Left colon (tissue), 2 donors: Measurements from ENCODE around the gene WASL. TPM values are rescaled to one million over a fixed set of nuclear protein-coding genes. Genes with fewer than 3 reads are reported as not detected.

Experiments
- ATAC-seq: fragments of 200-7000 bp; cut with Tn5 transposase; one replicate; pipeline ENCODE4 v1.9.1; 2020; ENCODE audit warnings: mild to moderate bottlenecking, moderate library complexity
- DNase-seq, 2 donors: peaks; one replicate each; pipeline ENCODE4 v3.0.0-alpha.2; 2020
- intact Hi-C, 2 donors: fragments of 100-400 bp; cut with DNase I in 1 of 2; cut with micrococcal nuclease in 1 of 2; formaldehyde crosslinking; loops; one replicate each; pipeline versions ENCODE4 v1.11.2 to v1.14.0; 2022; cut with DNase I, micrococcal nuclease
- total RNA-seq, 2 donors: library from RNA; stranded (reverse); fragmentation: NEBNext Ultra II Directional; extraction: Animal tissue kit (Norgen Biotek cat#: 25700); gene quantifications; one replicate each; pipeline ENCODE4 v1.2.1, GENCODE V29; 2021
- donor health status: DM: no; HTN: no; CAD: no.
- donor health status: DM: yes; HTN: yes; CAD: no.

The WASL gene
- total RNA-seq, 2 donors from 2014 or later = 93.3 to 108 TPM

DNA sequence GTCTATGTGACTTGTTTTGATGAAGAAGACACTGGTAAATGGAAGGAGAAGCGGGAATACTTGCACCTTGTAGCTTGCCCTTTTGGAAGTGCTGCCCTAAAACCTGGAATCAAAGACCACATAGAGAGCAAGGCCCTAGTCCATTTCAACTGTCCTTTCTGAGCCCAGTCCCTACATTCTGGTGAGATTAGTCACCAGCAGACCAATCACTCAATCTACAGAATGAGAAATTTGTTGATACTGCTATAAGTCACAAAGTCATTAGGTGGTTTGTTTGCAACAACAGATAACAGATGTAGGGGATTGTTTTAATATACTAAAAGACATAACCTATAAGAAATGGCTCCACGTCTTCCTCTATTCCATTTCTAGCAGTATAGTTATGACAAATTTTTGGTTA is 33.6 kb downstream of the WASL start:
- DNase-seq (no peak), ATAC-seq (peak; percentile 30)
- intact Hi-C loops = no loop called here

DNA sequence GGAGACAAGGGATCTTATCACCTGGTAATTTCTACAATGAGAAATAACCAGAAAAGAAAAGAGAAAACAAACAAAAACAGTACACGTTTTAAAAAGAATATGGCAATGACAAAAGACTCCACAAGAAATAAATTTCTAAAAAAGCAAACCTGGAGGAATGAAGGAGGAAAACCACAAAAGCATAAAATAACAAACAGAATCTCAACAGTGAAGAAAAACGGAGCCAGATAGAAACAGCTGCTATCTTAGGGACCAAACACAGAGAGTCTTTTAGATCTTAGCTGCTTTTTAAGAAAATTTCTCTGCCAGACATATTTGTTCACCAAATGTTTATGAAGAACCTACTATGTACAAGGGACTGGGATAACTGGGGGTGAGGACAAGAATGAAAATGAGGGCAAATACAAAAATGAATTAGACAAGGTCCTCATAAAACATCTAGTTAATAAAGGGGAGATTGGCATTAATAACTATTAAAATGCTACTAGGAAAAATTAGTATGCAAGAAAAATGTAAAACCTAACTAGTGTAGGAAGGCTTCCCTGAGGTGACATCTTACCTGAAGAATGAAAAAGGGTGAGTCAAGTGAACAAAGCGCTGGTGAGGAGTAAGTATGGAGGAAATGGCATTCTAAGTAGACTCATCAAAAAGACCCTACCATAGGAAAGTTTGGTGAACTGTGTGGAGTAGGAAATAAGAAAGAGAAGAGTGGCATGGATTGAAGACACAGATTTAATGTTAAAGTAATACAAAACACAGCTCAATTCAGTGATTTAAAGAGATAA is 34.3 kb downstream of the WASL start:
- ATAC-seq (no peak), DNase-seq (no peak)
- intact Hi-C loops = no loop called here

DNA sequence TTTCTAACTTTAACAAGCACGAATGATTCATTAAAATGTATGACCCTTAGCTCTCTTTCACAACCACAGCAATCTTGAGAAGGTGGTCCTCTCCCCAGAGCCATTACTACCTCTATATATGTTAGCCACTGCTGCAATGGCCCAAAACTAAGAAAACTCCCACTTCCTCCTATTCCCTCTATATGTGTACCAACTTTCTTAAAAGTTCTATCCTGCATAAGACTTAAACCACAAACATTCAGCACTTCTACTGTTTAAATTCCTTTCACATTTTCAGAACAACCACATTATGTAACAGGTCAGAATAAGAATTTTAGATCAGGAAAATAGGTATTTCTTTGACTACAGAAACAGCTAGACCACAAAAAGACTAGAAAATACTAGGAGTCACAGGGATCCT is 36.2 kb downstream of the WASL start:
- DNase-seq (no peak), ATAC-seq (no peak)
- intact Hi-C loops = no loop called here

DNA sequence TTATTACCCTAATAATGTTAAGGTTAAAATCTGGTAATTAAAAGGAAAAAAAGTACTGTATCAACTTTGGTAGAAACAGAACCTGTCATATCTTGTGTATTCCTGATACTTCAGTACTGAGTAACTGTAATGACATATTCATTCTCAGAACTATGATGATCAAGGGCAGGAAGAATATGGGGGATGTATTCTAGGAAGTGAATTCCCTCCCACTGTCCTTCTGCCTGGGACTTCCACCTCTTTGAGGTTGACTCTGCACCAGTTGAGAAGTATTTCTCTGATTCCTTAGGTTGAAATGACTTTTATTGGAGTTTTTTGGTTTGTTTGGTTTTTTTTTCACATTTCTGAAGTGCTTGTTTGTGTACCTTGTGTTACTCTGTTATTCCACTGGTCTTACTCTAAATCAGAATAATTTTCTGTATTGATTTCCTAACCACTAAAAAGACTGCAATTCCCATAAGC is 36.9 kb downstream of the WASL start:
- intact Hi-C loops = no loop called here
- ATAC-seq (no peak), DNase-seq (no peak)

DNA sequence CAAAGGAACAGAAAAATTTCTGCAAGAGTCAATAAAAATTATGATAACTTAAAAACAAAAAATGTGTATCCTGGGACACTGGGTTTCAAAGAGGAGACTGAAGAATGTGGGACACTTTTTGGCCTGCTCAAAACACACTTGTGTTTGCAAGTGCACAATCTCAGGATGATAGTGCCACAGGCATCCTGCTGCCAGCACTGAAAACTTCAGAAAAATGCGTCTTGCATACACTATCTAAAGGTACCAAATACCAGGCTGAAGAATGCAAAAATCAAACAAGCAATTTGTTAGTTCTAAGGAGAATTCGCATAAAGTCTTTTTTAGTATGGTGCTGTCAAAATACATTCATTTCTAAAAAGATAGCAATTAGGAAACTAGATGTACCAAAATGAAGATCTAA is 38.1 kb downstream of the WASL start:
- ATAC-seq = no peak
- DNase-seq = no peak
- intact Hi-C loops = no loop called here

DNA sequence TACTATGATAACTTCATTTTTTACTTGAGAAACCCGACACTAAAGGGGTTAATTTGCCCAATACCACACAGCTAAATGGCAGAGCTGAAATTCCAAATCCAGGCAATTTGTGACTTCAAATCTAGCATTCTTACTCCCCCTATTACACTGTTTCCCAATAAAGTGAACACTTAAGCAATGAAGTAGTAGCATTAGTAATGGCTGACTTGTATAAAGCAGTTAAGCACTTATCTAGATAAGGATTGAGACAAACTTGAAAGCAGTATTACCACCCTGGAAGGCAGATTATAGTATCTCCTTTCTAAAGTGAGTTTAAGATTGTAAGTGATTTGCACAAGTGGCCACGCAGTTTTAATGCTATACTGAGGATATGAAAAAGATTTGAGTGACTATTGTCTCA is 39.3 kb downstream of the WASL start:
- intact Hi-C loops = no loop called here
- DNase-seq = no peak
- no peak for ATAC-seq

DNA sequence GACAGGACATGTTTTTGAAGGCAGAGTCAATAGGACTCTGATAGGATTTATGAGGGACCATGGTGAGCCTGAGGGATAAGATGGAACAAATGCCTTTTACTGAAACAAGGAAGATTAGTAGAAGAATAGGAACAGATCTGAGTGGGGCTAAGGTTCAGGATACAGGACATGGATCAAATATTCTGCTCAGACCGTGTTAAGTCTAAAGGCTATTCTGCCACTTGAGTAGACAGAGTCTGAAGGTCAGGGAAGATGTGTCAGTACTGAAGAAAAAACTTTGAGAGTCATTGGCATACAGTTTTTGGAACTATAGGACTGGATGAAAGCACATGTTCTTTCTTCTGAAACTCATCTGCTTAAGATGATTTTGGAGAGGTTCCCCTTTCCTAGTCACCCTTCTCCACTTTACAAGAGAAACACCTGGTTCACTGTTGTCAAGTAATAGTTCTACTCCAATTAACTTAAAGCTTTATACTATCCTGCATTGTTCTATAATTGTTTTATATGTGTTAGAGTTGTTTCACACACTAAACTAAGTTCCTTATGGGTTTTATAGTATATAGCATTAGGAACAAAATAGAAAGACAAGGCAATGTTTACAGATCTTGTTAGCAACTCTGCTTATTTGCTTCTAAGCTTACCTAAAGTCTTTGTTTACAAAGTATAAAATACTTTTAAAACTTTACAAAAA is 43.4 kb downstream of the WASL start:
- peak; percentile 91 for ATAC-seq
- intact Hi-C loops = no loop called here
- no peak for DNase-seq

DNA sequence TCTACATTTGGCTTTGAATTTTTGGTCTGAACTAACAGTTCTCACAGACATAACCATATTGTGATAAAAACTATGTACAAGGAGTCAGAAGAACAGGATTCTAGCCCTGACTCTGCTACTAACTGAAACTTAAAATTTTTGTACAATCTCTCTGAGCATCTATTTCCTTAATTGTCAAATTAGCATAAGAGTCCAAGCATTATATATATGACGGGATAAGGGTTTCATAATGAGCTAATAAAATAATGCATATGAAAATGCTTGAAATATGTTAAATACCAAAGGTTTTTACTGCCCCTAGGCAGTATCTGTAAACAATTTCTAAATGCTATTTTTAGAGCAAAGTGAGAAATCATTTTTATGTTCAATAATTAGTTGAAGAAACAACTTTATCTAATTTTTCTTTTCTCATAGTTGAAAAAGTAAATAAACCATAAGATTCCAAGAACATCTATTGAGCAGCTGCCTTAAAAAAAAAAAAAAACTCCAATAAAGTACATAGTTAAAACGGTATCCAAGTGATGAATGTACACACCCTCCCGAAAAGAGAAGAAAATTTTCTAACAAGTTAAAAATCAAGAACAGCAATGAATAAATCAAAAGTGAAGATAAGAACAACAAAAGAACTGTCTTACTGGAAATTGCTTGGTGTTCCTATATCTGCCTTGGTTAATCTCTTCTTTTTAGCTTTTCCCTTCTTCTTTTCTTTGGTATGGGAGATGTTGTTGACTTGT is 52.7 kb downstream of the WASL start:
- ATAC-seq (no peak), DNase-seq (no peak)
- intact Hi-C loops = no loop called here

DNA sequence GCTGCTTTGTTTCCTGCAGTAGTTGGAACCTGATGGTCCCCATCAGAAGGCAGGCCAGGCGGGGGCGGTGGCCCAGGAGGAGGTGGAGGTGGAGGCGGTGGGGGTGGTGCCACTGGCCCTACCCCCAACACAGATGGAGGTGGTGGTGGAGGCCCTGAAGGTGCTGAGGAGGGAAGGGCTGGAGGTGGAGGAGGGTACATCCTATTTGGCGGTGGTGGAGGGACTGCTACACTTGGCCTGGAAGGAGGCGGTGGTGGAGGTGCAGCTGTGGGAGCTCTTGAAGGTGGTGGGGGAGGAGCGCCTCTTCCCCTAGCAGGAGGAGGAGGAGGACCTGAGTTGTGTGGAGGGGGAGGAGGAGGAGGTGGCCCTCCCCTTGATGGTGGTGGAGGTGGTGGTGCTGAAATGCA is 56.3 kb downstream of the WASL start:
- ATAC-seq (no peak), DNase-seq (no peak)
- intact Hi-C loops = no loop called here

DNA sequence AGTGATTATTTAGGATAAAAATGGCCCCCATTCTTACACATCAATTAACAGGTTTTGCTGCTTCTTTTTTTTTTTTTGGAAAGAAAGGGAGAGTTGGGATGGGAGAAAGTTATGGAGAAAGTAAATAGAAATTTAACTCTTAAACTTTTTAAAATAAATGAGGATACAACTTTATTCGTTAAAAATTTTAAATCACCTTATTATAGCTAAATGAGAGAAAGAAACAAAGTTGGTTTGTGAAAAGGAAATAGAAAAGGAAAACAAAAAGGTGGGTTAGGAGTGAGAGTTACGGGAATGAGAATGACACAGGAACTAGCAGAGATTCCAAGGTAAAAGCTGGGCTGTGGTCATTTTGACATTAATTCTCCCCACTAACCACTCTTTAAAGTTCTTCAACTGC is 58.3 kb downstream of the WASL start:
- DNase-seq (no peak), ATAC-seq (no peak)
- intact Hi-C loops = no loop called here

DNA sequence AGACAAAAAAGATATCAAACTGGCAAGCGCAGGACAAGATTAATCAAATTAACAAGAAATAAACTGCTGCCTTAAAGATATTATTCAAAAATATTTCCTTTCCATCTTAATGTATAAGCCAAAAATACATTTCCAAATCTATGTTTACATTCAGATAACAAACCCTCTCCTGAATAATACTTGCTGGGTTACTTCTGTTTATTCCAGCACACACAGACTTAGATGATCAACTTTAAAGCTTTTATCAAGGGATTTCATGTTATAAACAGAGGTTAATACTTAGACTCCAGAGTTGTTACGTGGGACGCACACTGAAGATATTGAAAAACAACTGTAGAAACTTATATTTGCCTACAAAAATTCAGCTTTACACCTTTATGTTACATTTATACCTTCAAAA is 59.6 kb downstream of the WASL start:
- ATAC-seq (no peak), DNase-seq (no peak)
- intact Hi-C loops = no loop called here

DNA sequence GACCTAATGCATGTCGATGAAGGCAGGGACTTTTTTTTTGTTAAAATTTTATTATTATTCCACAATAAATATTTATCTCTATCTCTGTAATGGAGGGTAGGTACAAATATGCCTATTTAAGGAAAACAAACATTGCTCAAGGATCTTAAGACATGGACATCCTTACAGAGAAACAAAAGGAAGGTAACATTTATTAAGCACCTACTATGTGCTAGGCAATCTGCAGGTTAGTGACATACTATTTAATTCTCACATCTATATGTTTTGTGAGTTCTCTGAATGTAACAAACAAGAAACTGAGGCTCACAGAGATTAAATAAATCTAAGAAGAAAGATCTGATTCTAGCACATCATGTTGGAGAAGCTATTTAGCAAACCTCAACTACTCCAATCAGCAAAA is 61.1 kb downstream of the WASL start:
- ATAC-seq (no peak), DNase-seq (no peak)
- intact Hi-C loops = no loop called here

DNA sequence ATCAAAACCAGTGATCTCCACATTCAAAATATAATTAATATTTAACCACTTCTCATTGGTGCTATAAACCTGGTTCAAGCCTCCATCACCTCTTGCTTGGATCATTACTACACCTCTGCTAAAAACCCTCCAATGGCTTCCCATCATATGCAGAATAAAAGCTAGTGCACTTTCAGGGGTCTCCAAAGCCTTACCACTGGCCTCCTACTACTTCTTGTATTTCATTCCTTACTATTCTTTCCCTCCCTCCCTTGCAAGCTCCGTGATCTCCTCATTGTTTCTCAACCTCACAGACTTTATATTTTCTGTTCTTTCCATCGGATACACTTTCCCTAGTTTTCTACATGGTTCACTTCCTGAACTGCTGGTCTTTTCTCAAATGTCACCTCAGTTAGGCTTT is 61.6 kb downstream of the WASL start:
- no peak for ATAC-seq
- intact Hi-C loops = no loop called here

DNA sequence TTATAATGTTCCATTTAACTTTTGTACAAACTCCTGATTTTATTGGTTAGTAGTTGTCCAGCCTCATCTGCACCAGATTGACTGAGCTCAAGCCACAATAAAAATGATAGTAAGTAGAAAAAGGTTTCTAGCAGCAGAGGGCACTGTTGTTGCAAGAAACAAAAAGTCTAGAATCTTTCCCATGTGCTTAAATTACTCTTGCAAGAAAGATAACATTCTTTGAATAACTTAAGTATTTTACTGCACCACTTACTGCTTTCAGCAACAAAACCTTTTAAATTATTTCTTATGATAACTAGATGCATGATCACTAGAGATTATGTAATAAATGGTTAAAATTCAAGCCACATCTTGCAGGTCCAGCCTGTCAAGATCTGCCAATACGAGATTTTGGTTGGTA is 66.1 kb downstream of the WASL start:
- DNase-seq = no peak
- intact Hi-C loops = no loop called here
- ATAC-seq = peak; percentile 77

More for the DNA sequence above, 61.6 kb downstream of the WASL start:
- DNase-seq = no peak

DNA sequence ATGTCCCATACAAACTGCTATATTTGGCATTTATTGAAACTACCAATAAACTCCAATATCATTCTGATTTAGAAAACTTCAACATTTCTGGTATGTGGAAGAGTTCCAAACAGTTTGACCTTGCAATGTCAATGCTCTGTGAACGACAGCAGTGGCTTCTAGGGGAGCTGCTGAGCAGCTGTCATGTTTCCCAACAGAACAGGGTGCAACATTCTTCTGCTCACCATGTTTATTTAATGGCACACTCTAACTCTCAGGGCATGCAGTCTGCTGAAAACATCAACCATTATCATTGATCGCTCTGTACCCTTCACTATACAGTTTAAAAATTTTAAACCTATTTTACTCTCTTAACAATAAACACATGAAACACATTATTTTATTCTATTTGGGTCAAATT is 67.2 kb downstream of the WASL start:
- no peak for ATAC-seq
- DNase-seq = no peak
- intact Hi-C loops = no loop called here

DNA sequence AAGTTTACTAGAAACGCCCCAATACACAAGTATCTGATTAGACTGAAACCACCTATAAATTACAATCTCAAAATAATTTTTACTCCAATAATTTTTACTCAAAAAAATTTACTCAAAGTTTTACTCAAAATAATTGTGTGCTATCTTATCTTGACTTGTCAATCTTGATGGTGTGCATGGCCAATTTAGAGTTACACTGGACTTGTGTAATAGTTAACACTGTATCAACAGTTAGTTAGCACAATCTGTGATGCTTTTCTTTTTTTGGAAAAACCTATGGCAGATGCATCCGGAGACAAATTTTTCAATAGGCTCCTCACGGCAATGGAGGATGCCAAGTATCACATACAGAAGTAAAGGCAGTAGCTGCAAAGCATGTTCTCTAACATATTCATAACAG is 68.2 kb downstream of the WASL start:
- DNase-seq = no peak
- intact Hi-C loops = no loop called here
- no peak for ATAC-seq

DNA sequence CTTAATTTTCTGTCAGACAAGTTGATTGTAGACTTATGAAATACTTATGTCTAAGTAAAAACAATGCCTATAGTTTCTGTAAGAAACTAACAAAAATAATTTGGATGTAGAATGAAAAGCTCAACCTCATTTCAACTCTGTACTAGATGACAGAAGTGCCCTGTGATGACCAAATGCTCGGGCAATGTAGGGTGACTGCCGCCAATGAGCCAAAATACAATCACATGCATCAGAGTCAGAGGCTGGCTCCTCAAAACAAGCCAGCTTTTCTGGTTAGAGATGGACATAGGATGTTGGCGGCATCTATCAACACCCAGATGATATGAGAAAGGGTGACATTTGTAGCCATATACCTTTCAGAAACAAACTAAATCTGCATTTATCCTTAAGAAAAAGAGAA is 69.2 kb downstream of the WASL start:
- intact Hi-C loops = no loop called here
- DNase-seq = no peak
- no peak for ATAC-seq

DNA sequence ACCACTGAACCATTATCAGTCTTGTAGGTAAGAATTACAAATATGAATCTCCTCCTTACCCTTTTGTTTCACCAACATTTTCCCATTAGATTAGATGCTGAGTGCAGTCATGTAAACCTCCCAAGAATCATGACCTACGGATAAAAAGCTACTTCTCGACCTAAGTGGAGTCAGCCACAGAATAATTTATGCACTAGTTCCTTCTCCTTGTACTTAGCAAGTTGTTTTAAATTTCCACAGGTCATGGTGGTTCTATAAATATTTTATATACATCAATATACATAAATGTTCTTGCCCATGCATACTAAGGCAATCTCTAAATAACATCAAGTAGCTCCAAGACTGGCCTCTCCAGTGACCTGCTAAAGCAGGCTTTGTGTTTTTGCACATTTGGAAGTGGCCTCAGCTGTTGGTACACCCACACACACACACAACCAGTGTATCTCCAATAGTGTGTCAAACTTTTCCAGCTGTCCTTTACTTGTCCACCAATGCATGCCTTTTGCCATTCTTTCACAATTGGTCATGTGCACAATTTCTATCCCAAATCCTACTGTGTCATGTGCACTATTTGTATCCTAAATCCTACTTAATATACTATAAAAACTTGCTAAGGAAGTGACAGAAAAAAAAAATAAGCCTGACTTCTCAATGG is 71.6 kb downstream of the WASL start:
- intact Hi-C loops = no loop called here
- DNase-seq (no peak), ATAC-seq (no peak)

DNA sequence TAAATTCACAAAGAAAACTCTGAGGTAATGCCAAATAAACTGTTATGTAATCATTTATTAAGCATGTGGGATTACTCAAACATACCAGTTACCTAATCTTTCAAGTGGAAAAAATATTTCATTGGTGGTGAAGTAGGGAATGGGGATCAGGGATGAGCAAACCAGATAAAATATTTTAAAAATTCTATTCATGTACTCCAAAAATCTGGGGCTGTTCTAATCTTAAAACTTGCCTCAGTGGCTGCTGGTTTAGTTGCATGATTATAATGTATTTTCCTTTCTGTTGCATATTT is 73.7 kb downstream of the WASL start:
- intact Hi-C loops = no loop called here
- no peak for DNase-seq
- no peak for ATAC-seq
